GM18499 (cell line): Measurements from ENCODE around the gene SLC13A5.

Experiments
- ATAC-seq: cut with Tn5 transposase; IDR thresholded peaks from one replicate; pipeline ENCODE4 v1.9.1; 2021; ENCODE audit warnings: moderate number of reproducible peaks; ENCODE audit not compliant: insufficient read depth, unreplicated experiment

SLC13A5 gene

GRCh38 chr17:6640536-6641246 lies 72.5 kb downstream of the SLC13A5 start, which contains the start of the genes KIAA0753 and TXNDC17:
Gene KIAA0753, minus strand, starts transcription at chr17:6640711. Its CDS starts 5,608 bp downstream, at chr17:6635103.
Gene TXNDC17, plus strand, starts transcription at chr17:6641060. Its CDS starts 23 bp downstream, at chr17:6641083.
- ATAC-seq: peak; percentile 60

GRCh38 chr17:6639586-6640535 lies 73.3 kb downstream of the SLC13A5 start:
- no peak for ATAC-seq

- ATAC-seq: no peak
Observed at GRCh38 chr17:6639014-6639585, 74.1 kb downstream of the SLC13A5 start.

GRCh38 chr17:6638046-6638908 lies 74.9 kb downstream of the SLC13A5 start:
- ATAC-seq: no peak

- ATAC-seq: no peak
Observed at GRCh38 chr17:6637458-6637840, 75.7 kb downstream of the SLC13A5 start.

- no peak for ATAC-seq
Observed at GRCh38 chr17:6636616-6637457, 76.3 kb downstream of the SLC13A5 start.

- ATAC-seq: no peak
Observed at GRCh38 chr17:6636105-6636504, 77.1 kb downstream of the SLC13A5 start.
